ENCODE measurements around the gene SLC7A1.

- no peak for TF ChIP-seq CTCF (IDR thresholded peaks at IDR 0.05; ENCODE audit: insufficient read depth, low read depth, low read length)
- no peak for TF ChIP-seq EZH2 (IDR thresholded peaks at IDR 0.05; ENCODE audit: insufficient read depth, low read length)
These were observed 101.0 kb downstream of the SLC7A1 start for GRCh38 chr13:29494520-29494919.
